ENCODE results near the gene MEX3D. TPM values are rescaled to one million over a fixed set of nuclear protein-coding genes. Genes with fewer than 3 reads are reported as not detected.

Gene MEX3D
- total RNA-seq, 1 experiment from 2014 or later: 70.4 TPM

DNA sequence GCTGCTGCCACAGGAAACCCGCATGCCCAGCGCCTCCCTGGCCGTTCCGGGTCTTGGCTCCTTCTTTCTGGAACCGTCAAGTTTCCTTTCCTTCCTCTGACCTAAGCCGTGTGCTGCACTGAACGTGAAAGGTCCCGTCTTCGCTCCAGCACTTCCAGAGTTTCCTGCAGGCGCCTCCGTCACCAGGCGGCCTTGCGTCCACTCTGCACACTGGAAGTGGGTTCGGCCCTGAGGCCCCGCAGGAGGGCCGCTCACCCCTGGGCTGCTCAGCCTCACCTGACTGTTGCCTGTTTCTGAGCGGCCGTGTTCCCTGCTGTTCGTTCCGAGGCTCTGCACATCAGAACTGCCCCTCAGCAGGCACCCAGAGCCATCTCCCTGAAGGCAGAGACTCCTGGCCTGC is 12.3 kb upstream of the MEX3D start:
- no peak overlapping the region for H3K4me2 ChIP-seq (ENCODE audit: insufficient read depth, insufficient read length, low read length)
- H2BK15ac ChIP-seq (ENCODE audit: low read depth, low read length): no peak overlapping the region
- no peak overlapping the region for H2BK120ac ChIP-seq (ENCODE audit: low read depth, low read length, poor library complexity, severe bottlenecking)
- H3K27me3 ChIP-seq (ENCODE audit: insufficient read depth, low read length): no peaks in the 10 kb centered on the region
- H3K9me3 ChIP-seq (ENCODE audit: control insufficient read depth, low read depth, low read length): no peaks in the 10 kb centered on the region
- no peak overlapping the region for H3K18ac ChIP-seq (ENCODE audit: insufficient read length, low read depth, low read length)
- no peak overlapping the region for H3K4ac ChIP-seq (ENCODE audit: low read depth, low read length)
- peak overlapping the region in 1 of 3 experiments; percentile 40; a peak in 1 of 7 replicates for H3K27ac Mint-ChIP-seq
- TF ChIP-seq, protein P1, sequence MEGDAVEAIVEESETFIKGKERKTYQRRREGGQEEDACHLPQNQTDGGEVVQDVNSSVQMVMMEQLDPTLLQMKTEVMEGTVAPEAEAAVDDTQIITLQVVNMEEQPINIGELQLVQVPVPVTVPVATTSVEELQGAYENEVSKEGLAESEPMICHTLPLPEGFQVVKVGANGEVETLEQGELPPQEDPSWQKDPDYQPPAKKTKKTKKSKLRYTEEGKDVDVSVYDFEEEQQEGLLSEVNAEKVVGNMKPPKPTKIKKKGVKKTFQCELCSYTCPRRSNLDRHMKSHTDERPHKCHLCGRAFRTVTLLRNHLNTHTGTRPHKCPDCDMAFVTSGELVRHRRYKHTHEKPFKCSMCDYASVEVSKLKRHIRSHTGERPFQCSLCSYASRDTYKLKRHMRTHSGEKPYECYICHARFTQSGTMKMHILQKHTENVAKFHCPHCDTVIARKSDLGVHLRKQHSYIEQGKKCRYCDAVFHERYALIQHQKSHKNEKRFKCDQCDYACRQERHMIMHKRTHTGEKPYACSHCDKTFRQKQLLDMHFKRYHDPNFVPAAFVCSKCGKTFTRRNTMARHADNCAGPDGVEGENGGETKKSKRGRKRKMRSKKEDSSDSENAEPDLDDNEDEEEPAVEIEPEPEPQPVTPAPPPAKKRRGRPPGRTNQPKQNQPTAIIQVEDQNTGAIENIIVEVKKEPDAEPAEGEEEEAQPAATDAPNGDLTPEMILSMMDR (conservative IDR thresholded peaks at IDR 0.05): no peak
- H4K20me1 ChIP-seq (ENCODE audit: control insufficient read depth, insufficient read depth, insufficient read length): no peaks in the 10 kb centered on the region
- no peaks in the 10 kb centered on the region for H3K79me2 ChIP-seq (ENCODE audit: insufficient read depth, low read length)
- H3K23me2 ChIP-seq (ENCODE audit: insufficient read length, low read depth, low read length, poor library complexity, severe bottlenecking): no peaks in the 10 kb centered on the region
- no peak overlapping the region for H3K4me3 Mint-ChIP-seq
- H2BK12ac ChIP-seq (ENCODE audit: insufficient read length, low read depth, low read length): no peak overlapping the region
- H3K4me1 Mint-ChIP-seq: no peaks in the 10 kb centered on the region
- no peak overlapping the region for H4K8ac ChIP-seq (replicated peaks; ENCODE audit: insufficient read length, low read depth, low read length)
- H3K36me3 Mint-ChIP-seq (ENCODE audit: insufficient read depth in 1 of 3, low read depth in 3 of 3): peaks cover 30 to 77% (median 68%) of the 10 kb centered on the region in 3 experiments; a peak in 6 of 7 replicates
- no peak overlapping the region for H3K9ac ChIP-seq (ENCODE audit: extremely low read depth, insufficient read length, low read length)
- WGBS (ENCODE audit: extremely low coverage, insufficient read length, low lambda C conversion rate): no CpG with 5 or more reads among the region's 20 CpGs
- no peak overlapping the region for H3T11ph ChIP-seq (ENCODE audit: low read length)
- H3K14ac ChIP-seq (ENCODE audit: insufficient read depth, low read length): no peak overlapping the region
- H3K79me1 ChIP-seq (ENCODE audit: insufficient read depth, low read depth, low read length, poor library complexity, severe bottlenecking): no peaks in the 10 kb centered on the region
- H2AK5ac ChIP-seq (ENCODE audit: insufficient read length, low read length): no peak overlapping the region
- no peak for DNase-seq
- H3K4me1 ChIP-seq (ENCODE audit: insufficient read depth, low read length): no peaks in the 10 kb centered on the region
- no peaks in the 10 kb centered on the region; the same call in 1 of the 2 replicates for H3K27me3 Mint-ChIP-seq (ENCODE audit: low read depth)
- no peaks in the 10 kb centered on the region; a peak in 1 of 5 replicates for H3K9me3 Mint-ChIP-seq
- no peak overlapping the region for H3K23ac ChIP-seq (ENCODE audit: insufficient read length, low read depth, low read length)
- H2BK20ac ChIP-seq (ENCODE audit: low read depth, low read length, poor library complexity, severe bottlenecking): no peak overlapping the region
- H2BK5ac ChIP-seq (ENCODE audit: insufficient read length, low read length): no peak overlapping the region
- H2AFZ ChIP-seq (ENCODE audit: low read length): no peak overlapping the region
- no peak overlapping the region for H4K91ac ChIP-seq (ENCODE audit: insufficient read length, low read depth, low read length)
- no peak overlapping the region for H4K5ac ChIP-seq (ENCODE audit: insufficient read length, low read depth, low read length)
- no peak overlapping the region for H3K27ac ChIP-seq (ENCODE audit: insufficient read length, low read depth, low read length)
- H3K56ac ChIP-seq (ENCODE audit: insufficient read length, low read depth, low read length): no peak overlapping the region
